DOHH2 (cell line): Measurements from ENCODE around the gene TNRC18.

Source experiments
- H3F3A ChIP-seq: fragments of 200-600 bp; sonication (generic), shearing (Covaris generic); 2 replicates; pipeline ENCODE4 v1.6.0; 2016; ENCODE audit warnings: antibody characterized with exemption, mild to moderate bottlenecking; ENCODE audit not compliant: control insufficient read depth, insufficient read depth
- H3K27ac ChIP-seq: fragments of 200-600 bp; sonication (generic); 2 replicates; pipeline ENCODE4 v1.5.1; 2014; ENCODE audit warnings: low read depth, mild to moderate bottlenecking, low read length, moderate library complexity
- H3K27me3 ChIP-seq: fragments of 200-600 bp; sonication (generic); 2 replicates; pipeline ENCODE4 v1.6.1; 2014; ENCODE audit warnings: mild to moderate bottlenecking, low read length, mixed read lengths; ENCODE audit not compliant: control insufficient read depth
- H3K36me3 ChIP-seq: fragments of 200-600 bp; sonication (generic); 2 replicates; pipeline ENCODE4 v1.6.1; 2014; ENCODE audit warnings: mild to moderate bottlenecking, low read length, moderate library complexity, mixed read lengths; ENCODE audit not compliant: control insufficient read depth
- H3K4me1 ChIP-seq: fragments of 200-600 bp; sonication (generic); 2 replicates; pipeline ENCODE4 v1.6.1; 2014; ENCODE audit warnings: mild to moderate bottlenecking, low read length, mixed read lengths; ENCODE audit not compliant: control insufficient read depth
- H3K4me2 ChIP-seq: fragments of 200-600 bp; sonication (generic); 2 replicates; pipeline ENCODE4 v1.6.0; 2014; ENCODE audit warnings: mild to moderate bottlenecking, low read length, moderate library complexity
- H3K4me3 ChIP-seq: fragments of 200-600 bp; sonication (generic); 2 replicates; pipeline ENCODE4 v1.5.1; 2014; ENCODE audit warnings: mild to moderate bottlenecking, low read length, mixed read lengths
- H3K79me2 ChIP-seq: fragments of 200-600 bp; sonication (generic); 2 replicates; pipeline ENCODE4 v1.6.1; 2014; ENCODE audit warnings: mild to moderate bottlenecking, low read length, mixed read lengths; ENCODE audit not compliant: control insufficient read depth
- H3K9me2 ChIP-seq: fragments of 200-600 bp; sonication (generic); replicated peaks from 2 replicates; pipeline ENCODE4 v1.6.1; 2014; ENCODE audit warnings: mild to moderate bottlenecking, low read length, mixed read lengths; ENCODE audit not compliant: control insufficient read depth
- H3K9me3 ChIP-seq: fragments of 200-600 bp; sonication (generic); 2 replicates; pipeline ENCODE4 v1.6.1; 2014; ENCODE audit warnings: antibody characterized with exemption, low read length, mixed read lengths; ENCODE audit not compliant: control insufficient read depth, insufficient read depth
- H4K20me1 ChIP-seq: fragments of 200-600 bp; sonication (generic); 2 replicates; pipeline ENCODE4 v1.6.0; 2014; ENCODE audit warnings: low read depth, mild to moderate bottlenecking, antibody characterized with exemption, low read length, moderate library complexity; ENCODE audit not compliant: control insufficient read depth, insufficient read depth
- EZH2phosphoT487 ChIP-seq: fragments of 200-600 bp; sonication (generic); IDR thresholded peaks from 2 replicates; pipeline ENCODE4 v1.6.1; 2017; ENCODE audit warnings: borderline replicate concordance, mild to moderate bottlenecking, antibody characterized with exemption, low read length, moderate library complexity, mixed read lengths
- TF ChIP-seq, protein P1 (sequence below): fragments of 200-600 bp; sonication (generic); IDR thresholded peaks from one replicate; pipeline ENCODE4 v1.5.1; 2014; ENCODE audit warnings: antibody characterized with exemption, mild to moderate bottlenecking, low read depth, low read length; ENCODE audit not compliant: poor library complexity, severe bottlenecking

TNRC18 gene

DNA sequence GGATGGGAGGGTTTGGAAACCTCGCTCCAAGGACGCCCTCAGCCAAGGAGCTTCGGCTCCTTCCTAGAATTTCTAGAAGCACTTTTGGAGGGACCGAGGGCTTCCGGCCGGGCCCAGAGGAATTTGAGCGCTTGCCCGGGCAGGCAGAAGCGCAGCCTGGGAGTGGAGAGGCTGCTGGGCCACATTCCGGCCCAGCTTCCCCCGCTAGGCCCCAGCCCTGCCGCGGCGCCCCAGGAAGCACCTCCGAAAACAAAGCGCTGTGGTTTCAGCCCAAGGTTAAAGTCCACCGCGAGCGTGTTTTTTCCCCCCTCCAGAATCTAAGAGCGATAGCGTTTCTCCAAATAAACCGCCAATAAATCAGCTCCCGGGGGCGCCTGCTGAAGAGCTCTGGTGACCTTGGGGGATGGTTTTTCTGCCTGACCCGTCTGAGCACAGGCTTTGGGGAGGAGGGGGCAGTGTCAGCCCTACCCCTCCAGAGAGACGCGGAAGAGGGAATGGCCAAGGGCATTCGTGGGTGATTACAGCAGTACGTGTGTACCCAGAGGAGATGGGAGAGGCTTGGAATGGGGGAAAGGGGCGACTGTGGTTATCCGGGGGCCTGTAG is 5.7 kb upstream of the TNRC18 start:
- Histone ChIP-seq H3K79me2 (no peaks in the 10 kb centered on the region), H3K9me3 (peaks cover 3% of the 10 kb centered on the region; the same call in 1 of the 2 replicates), H4K20me1 (0 out of 2 replicates have a peak, but pooled peaks cover 9% of the 10 kb centered on the region), H3K27ac (no peak overlapping the region), H3K4me2 (no peak overlapping the region), H3K27me3 (peaks cover 86% of the 10 kb centered on the region), H3K36me3 (no peaks in the 10 kb centered on the region), H3K4me3 (no peak overlapping the region), H3K4me1 (peaks cover 15% of the 10 kb centered on the region), H3K9me2 (no peaks in the 10 kb centered on the region), H3F3A (peaks cover 11% of the 10 kb centered on the region)
- TF ChIP-seq, protein P1, sequence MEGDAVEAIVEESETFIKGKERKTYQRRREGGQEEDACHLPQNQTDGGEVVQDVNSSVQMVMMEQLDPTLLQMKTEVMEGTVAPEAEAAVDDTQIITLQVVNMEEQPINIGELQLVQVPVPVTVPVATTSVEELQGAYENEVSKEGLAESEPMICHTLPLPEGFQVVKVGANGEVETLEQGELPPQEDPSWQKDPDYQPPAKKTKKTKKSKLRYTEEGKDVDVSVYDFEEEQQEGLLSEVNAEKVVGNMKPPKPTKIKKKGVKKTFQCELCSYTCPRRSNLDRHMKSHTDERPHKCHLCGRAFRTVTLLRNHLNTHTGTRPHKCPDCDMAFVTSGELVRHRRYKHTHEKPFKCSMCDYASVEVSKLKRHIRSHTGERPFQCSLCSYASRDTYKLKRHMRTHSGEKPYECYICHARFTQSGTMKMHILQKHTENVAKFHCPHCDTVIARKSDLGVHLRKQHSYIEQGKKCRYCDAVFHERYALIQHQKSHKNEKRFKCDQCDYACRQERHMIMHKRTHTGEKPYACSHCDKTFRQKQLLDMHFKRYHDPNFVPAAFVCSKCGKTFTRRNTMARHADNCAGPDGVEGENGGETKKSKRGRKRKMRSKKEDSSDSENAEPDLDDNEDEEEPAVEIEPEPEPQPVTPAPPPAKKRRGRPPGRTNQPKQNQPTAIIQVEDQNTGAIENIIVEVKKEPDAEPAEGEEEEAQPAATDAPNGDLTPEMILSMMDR = no peak
- TF ChIP-seq EZH2phosphoT487 = peak; percentile 45; the same call in 1 of the 2 replicates

DNA sequence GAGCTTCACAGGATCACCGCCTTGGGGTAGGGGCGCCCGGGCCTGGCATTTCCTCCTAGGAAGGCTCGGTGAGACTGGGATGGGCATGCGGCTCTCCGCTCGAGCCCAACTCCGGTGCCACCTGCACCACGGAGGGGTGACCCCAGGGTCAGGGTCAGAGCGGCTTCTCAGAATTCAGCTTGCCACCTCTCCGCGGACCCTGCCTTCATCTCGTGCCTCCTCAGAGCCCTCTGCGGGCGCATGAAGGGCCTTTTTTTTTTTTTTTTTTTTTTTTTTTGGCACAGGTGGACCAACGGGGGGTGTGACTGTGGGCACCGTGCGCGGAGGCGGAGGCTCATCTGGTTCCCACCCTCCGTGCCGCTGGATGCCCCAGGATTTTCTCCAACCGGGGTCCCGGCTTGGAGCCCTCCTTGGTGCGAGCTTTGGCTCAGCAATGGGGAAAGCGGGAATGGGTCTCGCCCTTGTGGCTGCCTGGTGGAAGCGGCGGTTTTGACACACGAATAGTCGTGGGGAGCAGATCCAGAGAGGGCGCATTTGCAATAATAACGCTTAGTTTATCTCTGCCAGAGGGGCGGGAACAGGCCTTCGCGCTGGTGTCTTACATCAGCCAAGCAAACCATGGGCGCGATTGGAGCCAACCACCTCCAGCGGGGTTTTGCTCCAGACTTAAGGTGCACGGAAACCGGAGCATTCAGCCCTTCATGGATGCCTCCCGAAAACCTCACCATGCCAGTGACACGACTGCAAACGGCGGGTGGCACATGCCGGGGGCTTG is 5.0 kb upstream of the TNRC18 start:
- Histone ChIP-seq H3K79me2 (no peaks in the 10 kb centered on the region), H3K9me2 (no peaks in the 10 kb centered on the region), H3K27me3 (peaks cover 87% of the 10 kb centered on the region), H3K27ac (no peak overlapping the region), H3K36me3 (no peaks in the 10 kb centered on the region), H4K20me1 (0 out of 2 replicates have a peak, but pooled peaks cover 9% of the 10 kb centered on the region), H3K4me1 (peaks cover 21% of the 10 kb centered on the region), H3K4me3 (no peak overlapping the region), H3K4me2 (no peak overlapping the region), H3K9me3 (peaks cover 3% of the 10 kb centered on the region; the same call in 1 of the 2 replicates), H3F3A (peaks cover 12% of the 10 kb centered on the region)
- TF ChIP-seq, protein P1 = no peak
- peak; percentile 87; the same call in 1 of the 2 replicates for TF ChIP-seq EZH2phosphoT487

DNA sequence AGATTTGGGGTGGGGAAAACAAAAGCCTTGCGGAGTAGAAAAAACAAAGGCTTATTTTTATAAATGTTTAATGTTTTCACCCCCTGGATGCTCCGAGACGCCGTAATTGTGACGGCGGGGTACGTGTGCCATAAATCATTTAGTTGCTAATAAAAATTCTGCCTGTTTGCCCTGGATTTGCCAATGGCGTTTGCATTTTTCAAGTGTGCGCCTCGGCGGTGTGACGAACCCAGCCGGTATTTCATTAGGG is 2.5 kb upstream of the TNRC18 start:
- Histone ChIP-seq H3K9me3 (no peaks in the 10 kb centered on the region), H3K4me1 (peaks cover 34% of the 10 kb centered on the region), H3K27ac (no peak overlapping the region), H3K4me2 (no peak overlapping the region), H3K9me2 (no peaks in the 10 kb centered on the region), H4K20me1 (peaks cover 9% of the 10 kb centered on the region; the same call in 1 of the 2 replicates), H3F3A (peaks cover 12% of the 10 kb centered on the region), H3K27me3 (peaks cover 84% of the 10 kb centered on the region), H3K79me2 (no peaks in the 10 kb centered on the region), H3K4me3 (no peak overlapping the region), H3K36me3 (no peaks in the 10 kb centered on the region)
- TF ChIP-seq EZH2phosphoT487 = peak; percentile 18; the same call in 1 of the 2 replicates
- TF ChIP-seq, protein P1 = no peak
